Left renal pelvis (tissue), 4 donors: ENCODE measurements around the gene CCBE1. TPM values are rescaled to one million over a fixed set of nuclear protein-coding genes. Genes with fewer than 3 reads are reported as not detected.
"Not testable (repeated sequence)": the region's sequence is repeated elsewhere in the genome, so short reads cannot be mapped to it uniquely, and the experiment has no call there.

ENCODE experiments used
- DNase-seq, 4 donors: peaks; one replicate each; pipeline ENCODE4 v3.0.0-alpha.2; 2013; ENCODE audit warnings: low read depth in 4 of 4, low spot score in 3 of 4
- polyA plus RNA-seq, 4 donors: library from polyadenylated mRNA; unstranded; fragments of 120-200 nt; gene quantifications; one replicate each; pipeline ENCODE4 v1.2.1, GENCODE V29; 2013; ENCODE audit not compliant: insufficient read length in 4 of 4

CCBE1 gene
- polyA plus RNA-seq, 4 donors: 26.4 to 123 (median 37.4) TPM

DNA sequence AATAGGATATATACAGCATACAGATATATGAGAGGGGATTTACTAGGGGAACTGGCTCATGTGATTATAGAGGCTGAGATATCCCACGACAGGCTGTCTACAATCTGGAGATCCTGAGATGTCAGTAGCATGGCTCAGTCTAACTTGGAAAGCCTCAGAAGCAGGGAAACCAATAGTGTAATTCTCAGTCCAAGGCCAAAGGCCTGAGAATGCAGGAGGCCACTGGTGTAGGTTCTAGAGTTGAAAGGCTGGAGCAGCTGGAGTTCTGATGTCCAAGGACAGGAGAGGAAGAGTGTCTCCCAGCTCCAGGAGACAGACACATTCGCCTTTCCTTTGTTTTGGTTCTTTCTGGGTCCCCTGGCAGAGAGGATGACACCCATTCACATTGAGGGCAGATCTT lies 20.1 kb upstream of the CCBE1 start:
- DNase-seq: no peak

DNA sequence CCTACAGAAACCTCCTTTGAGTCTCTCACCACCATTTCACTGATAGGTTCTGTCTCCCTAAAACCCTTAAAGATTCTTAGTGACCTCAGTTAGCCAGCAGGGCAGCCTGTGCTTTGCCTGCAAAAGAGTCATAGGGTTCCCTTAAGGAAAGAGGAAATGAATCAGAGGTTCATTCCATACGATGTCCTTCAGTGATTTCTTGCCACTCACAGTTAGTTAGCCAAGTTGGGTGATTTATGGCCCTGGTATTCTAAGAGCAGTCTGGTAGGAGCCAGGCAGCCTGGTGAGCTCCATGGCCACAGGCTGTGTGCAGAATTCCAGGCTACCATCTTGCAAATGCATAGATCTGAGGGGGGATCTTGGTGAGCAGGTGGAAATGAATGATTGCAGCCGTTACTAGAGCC lies 18.7 kb upstream of the CCBE1 start:
- no peak for DNase-seq

DNA sequence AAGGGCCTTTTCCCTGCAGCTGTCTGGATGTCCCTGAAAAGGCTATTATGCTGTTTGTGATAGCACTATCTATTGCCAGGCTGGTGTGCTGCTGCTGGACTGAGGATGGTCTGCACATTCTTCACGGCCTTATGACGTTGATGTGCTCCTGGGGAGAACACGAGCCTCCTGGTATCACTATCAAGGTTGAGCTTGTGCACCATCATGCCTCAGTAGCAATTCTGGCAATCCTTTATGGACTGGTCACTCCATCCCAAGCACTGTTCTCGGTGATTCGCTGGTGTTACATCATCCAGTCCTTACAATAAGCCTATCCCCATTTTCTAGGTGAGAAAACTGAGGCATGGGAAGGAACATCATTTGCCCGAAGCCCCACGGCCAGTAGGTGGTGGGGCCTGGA lies 18.2 kb upstream of the CCBE1 start:
- DNase-seq: no peak

DNA sequence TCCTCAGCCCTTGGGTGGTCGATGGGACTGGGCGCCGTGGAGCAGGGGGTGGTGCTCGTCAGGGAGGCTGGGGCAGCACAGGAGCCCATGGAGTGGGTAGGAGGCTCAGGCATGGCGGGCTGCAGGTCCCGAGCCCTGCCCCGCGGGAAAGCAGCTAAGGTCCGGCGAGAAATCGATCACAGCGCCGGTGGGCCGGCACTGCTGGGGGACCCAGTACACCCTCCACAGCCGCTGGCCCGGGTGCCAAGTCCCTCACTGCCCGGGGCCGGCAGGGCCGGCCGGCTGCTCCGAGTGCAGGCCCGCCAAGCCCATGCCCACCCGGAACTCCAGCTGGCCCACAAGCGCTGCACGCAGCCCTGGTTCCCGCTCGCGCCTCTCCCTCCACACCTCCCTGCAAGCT lies 16.9 kb upstream of the CCBE1 start:
- DNase-seq: not testable (repeated sequence)

DNA sequence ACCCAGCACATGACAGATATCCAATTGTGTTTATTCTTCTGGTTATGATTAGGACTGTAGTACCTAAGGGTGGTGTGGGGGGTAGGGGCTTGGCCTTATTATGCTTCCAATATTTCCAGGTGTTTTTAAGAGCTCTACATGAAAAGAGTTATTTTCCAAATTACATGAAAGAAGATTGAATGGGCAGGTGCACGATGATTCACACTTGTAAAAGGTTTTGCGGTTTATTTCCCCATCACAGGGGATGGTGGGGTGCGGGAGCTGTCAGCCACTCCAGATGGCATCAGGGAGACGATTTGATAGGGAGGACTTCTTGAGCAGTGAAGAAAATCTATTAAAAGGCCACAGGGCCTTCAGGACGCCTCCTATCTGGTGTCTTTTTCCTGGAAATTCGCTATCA lies 15.1 kb upstream of the CCBE1 start:
- no peak for DNase-seq

DNA sequence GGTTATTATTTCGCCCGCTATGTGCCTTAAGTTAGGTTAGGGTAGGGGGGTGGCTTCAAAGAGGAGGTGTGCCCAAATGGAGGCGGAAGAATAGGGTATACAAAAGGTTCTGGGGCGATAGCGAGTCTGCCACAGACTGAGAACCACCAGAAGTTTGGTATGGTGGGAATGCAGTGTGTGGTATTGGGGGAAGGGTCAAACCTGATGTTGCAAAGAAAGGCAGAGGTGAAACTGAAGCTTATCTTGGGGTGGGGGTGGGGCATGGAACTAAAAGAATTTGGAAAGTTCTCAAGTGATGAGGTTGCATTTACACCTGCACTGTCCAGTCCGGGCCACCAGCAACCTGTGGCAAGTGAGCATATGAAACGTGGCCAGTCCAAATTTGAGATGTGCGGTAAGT lies 11.8 kb upstream of the CCBE1 start:
- no peak for DNase-seq

DNA sequence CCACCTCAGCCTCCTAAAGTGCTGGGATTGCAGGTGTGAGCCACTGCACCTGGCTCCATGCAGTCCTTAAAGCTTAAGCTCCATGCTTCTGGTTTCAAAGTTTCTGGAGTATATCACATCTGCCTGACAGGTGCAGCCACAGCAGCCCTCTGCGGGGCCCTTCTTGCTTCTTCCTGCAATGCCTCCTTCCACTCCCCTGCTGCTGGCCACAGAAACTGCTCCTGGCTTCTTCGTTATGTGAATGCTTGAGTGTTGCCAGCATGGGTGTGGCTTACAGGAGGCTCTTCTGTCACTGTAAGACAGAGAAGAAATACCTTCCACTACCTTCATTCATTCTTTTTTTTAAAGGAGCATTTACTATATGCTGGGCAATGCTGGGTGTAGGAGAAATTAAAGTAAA lies 10.1 kb upstream of the CCBE1 start:
- DNase-seq: no peak

DNA sequence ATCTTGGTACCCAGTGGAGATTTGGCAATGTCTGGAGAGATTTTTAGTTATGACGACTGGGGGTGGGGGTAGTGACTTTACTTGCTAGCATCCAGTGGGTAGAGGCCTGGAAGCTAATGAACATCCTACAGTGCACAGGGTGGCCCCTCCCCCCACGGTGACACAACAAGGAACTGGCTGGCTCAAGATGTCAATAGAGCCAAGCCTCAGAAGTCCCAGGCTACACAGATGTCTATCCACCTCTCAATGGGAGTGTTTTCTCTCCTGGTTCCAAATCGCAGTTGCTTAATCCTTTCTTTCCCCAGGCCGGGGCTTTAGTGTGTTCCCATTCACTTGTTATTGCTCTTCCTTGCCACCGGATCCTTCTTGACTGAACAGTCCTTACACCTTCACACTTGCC lies 9.3 kb upstream of the CCBE1 start:
- DNase-seq: no peak

DNA sequence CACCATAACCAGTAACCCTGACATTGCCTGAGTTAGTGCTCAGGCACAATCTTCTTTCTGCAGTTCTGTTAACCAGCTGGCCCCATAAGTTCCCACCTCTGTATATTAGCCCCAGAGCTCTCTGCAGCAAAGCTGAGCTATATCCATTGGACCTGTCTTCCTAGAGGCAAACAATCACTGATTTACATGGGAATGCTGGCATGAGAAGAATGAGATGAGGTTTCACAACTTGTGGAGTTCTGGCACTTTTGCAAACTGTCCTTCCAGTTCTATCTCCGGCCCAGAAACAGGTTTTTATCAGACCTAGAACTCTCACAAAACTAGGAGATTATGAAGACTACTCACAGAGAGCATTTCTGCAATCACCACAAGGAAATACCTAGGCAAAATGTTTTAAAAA lies 7.9 kb upstream of the CCBE1 start:
- no peak for DNase-seq

DNA sequence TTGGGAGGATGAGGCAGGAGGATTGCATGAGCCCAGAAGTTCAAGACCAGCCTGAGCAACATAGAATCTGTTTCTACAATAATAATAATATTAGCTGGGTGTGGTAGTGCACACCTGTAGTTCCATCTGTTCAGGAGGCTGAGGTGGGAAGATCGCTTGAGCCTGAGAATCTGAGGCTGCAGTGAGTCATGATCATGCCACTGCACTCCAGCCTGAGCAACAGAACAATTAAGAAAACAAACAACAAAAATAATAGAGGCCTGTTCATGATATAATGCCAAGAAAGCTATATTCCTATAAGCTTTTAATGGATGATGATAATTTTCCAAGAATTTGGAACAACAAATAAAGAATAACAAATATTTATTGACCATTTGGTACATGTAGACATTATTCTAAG lies 6.9 kb upstream of the CCBE1 start:
- no peak for DNase-seq

DNA sequence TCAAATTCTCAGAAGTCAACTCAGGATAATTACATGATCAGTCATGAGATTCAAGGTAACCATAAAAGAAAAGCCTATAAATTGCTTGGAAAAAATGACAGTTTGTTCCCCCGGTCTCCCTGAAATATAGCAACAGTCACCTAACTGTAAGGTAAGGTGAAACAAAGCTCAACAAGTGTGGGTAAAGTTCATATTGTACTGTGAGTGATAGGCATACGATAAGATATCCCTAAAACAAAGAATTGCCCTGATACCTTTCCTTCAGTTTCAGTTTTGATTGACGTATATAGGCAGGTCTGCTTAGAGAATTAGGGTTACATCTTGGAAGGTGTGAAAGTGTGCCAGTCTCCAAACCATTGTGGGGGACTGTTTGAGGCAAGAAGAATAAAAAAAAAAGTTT lies 4.0 kb upstream of the CCBE1 start:
- no peak for DNase-seq

DNA sequence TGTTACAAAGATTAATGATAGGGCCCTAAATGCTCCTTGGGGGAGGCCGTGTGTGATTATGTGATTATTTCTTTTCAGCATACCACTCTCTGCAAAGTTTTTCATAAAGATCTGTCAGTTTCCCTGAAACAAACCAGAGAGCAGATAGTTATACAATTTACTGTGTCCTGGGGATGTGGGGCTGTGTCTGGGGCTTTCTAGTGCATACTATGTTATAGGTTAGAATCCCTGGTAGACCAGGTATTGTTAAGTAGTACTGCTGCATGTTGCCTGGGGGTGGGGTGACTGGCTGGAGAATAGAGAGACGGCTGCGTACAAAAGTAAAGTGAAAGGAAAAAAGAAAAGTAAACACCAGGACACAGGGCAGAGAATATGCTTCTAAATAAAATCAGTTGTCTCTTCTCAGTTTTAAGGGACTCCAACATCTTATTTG lies 3.3 kb upstream of the CCBE1 start:
- no peak for DNase-seq

DNA sequence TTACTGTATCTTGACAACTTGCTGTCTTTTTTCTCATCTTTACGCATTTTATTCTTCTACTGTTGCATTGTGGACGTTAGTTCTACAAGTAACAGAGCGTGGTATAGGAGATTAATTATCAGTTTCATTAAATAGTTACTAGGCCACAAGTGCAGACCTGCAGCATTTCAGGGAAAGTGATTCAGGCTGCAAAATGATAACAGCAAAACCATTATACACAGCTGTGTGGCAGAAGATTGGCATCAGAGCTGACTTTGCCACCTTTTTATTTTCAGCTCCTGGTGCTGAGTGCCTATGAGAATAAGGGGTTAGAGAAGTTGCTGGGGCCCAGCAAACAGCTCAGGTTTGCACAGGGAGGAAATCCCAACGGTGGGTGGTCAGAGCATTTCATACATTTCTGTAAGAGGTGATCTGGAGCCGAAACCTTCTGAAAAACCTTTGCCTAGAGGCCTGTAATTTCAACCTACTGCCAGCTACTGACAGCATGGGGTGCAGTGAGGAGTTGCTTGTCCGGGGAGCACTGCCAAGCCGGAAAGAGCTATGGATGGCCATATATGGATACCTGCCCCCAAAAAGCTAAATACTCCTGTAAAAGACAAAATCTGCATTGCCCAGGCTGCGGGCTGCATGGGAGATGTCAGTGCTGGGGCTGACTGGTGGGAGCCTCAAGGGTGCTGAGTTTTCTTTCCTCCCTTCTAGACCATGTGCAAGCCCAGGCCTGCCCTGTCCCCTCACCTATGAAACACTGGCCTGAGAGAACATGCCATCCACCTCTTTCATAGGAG lies 2.7 kb upstream of the CCBE1 start:
- DNase-seq: no peak

DNA sequence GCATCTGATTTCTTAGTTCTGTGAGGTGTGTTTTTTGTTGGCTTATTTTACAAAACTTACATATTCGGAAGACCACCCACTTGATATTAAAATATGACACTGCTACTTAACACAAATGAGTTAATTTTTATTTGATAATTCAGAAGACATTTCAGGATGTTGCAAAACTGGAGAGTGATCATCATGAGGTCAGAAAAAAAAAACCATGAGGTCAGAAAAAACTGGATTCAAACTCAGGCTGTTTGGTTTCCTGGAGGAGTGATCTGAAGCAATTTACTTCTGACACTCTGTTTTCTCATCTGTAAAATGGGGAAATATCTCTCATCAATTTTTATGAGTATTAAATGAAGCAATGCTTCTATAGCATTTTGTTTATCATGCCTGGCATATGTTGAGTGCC lies 1.8 kb upstream of the CCBE1 start:
- DNase-seq: no peak

DNA sequence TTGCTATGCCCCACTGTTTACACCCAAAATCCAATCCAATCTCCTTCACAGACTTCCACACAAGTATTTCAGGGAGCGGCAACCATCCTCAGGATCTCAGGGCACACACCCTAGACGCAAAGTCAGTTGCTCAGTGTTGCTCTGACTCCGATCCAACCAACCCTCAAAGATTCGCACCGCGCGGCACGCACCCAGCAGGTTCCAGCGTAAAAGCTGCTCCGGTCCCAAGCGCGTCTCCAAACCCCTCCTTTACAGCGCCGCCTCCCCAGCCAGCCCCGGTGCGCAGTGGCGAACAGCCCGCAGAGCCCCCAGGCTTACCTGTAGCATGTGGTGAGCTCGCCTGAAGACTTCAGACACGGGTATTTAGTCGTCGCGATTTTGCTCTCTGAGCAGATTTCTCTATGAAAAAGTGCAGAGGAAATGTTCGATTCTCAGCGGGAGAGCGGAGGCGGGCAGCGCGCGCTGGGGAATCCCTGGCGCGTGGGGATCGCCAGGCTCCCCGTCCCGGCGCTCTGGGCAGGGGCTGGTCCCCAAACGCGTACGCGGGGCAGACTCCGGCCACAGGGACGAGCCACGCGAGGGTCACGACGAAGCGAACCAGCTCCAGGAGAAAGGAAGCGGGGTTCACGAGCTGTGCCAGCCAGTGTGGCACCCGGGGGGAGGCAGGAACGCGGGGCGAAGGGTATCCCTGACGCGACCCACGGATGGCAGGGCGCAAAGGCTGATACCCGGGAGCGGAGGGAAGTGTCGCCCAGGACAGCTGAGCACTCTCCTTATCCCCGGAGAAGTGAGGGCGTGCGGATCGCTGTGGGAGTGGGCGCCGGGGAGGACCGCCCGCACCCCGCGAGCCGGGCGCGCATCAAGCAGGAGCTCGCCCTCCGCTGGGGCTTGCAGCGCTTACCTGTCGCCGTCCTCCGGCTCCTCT lies 650 bp downstream of the CCBE1 start:
- no peak for DNase-seq

DNA sequence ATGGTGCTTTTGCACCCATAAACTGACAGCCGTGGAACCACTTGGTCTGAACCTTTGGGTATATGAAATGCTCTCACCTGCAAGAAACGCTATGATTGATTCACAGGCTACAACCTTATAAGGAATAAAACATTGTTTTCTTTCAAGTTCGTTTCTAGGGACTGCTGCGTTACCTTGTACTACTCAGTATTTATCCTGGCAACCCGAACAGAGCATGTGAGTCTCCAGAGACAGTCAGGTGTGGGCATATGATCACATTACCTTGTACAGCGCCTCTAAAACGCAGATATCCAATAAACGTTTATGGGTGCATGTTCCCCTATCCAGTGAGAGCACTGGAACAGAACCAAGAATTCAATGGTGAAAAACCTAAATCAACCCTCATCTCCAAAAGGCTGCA lies 1.7 kb downstream of the CCBE1 start:
- no peak for DNase-seq

DNA sequence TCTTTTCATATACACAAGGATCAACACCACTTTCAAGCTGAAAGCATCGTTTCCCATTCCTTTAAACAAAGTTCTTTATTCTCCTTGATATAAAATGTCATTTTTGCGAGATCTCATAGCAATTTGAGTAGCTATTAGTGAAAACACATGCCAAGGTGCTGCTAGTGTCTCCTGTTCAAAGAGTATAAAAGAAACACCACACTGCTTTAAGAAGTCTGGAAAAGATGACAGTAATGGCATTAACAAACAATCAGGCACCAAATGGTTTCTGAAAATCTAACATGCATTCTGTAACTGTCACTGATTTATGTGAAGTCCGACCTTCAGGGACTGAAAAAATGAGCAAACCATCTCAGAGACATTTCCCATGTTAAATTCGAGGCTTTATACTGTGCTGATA lies 2.4 kb downstream of the CCBE1 start:
- no peak for DNase-seq

DNA sequence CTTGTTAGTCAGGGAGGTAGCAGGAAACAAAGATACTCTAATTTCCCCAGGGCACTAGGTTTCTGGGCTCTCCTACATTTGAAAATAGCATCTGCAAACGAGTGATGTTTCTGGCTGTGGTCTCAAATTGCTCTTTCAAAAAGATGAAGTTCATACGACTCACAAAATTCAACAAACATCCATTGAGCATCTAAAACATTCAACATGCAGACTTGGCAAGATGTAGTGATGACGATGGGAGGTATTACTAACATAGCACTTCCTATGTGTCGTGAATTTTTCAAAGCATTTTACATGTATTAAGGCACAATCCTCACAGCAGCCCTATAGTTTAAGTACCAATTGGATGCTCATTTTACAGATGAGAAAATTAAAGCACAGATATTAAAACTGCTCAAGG lies 5.2 kb downstream of the CCBE1 start:
- no peak for DNase-seq

DNA sequence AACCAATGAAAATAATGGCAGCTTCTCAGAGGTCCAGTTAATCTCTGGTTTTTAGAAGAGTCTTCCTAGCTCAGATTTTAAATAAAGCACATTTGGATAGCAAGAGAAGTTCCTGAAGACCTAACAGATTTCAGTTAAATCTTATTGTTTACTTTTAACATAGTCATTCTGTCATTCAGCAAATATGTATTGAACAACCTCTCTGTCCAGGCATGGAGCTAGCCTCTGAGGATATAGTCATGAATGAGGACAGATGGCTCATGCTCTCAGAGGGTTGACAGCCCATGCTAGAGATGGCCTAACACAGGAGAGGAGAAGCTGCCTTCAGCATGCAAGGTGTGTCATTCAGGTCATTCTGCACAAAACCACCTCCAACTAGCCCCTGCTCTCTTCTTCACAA lies 6.2 kb downstream of the CCBE1 start:
- no peak for DNase-seq

DNA sequence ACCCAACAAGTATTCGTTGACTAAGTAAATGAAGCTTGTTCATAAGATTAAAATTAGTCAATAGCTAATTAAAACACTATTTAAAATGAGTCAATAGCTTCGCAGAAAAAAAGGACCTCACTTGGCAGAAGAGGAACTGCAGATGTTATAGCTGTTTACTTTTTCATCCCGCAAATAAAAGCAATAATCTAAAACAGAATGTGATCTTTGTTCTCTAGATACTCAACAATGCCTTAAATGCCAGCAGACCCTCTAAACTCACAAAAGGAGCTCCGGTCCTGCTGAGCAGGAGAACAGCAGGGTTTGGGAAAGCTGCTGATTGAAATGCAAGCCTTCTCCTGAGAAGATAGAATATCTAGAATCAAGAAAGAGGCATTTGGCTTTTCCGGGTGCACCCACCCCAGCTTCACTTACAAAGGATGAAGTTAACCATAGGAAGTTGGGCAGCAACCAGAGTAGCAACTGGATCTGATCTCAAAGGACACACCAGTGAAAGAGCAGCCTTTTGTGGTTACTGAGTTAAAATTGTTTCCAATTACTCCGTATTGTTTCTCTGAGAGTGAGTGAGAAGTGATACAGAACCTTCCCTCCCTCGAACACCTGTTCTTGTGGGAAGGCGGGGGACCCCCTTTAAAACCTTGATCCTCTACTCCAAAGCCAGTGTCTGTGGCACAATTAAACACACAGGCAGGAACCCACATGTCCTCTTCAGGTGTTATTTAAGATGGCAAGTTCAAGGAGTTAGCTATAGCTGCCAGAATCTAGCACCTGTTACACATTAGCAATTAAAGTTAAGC lies 6.8 kb downstream of the CCBE1 start:
- DNase-seq: no peak

DNA sequence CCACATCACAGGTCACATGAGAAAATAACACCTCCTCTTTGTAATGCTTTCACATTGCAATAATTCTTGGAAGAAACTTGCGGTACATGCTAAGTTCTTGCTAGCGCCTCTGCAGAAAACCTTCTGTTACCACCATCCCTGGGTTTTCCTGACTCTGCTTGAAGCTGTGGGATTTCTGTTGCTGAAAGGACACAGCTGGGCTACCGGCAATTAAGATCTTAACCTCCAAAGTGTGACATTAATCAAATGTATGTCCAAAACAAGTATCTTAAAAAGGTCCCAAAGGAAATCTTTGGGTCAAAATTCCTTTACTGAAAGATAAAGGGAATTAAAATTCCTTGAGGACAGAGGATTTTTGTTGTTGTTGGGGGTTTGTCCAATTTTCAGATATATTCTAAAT lies 7.5 kb downstream of the CCBE1 start:
- DNase-seq: no peak
